Gastroesophageal sphincter (tissue), 3 donors: ENCODE data around the gene SLC22A7.

Experiments
- CTCF ChIP-seq, 4 experiments: fragments of 200-600 bp in 2 of 4; fragments of 450-650 bp in 2 of 4; sonication (generic) in 1 of 4; IDR thresholded peaks; one replicate each; pipeline ENCODE4 v1.5.1; 2017 to 2019; ENCODE audit warnings: antibody characterized with exemption in 4 of 4, mild to moderate bottlenecking in 2 of 4, moderate library complexity in 2 of 4
- EP300 ChIP-seq: sonication (generic); formaldehyde crosslinking; IDR thresholded peaks from one replicate; pipeline ENCODE4 v1.6.1; 2017; ENCODE audit warnings: antibody characterized with exemption, mild to moderate bottlenecking
- POLR2A ChIP-seq, 2 donors: fragments of 450-650 bp; IDR thresholded peaks; one replicate each; pipeline ENCODE4 v1.6.1; 2017; ENCODE audit warnings: antibody characterized with exemption in 2 of 2, mild to moderate bottlenecking in 2 of 2, moderate library complexity in 1 of 2
- POLR2AphosphoS5 ChIP-seq: sonication (generic); formaldehyde crosslinking; IDR thresholded peaks from one replicate; pipeline ENCODE4 v1.6.1; 2017; ENCODE audit warnings: antibody characterized with exemption

- TF ChIP-seq CTCF (IDR thresholded peaks at IDR 0.05) = no peak
- TF ChIP-seq POLR2A (IDR thresholded peaks at IDR 0.05) = no peak
- no peak for TF ChIP-seq EP300
- TF ChIP-seq POLR2AphosphoS5 = no peak
These were observed 14.6 kb upstream of the SLC22A7 start for GRCh38 chr6:43283514-43283901.
